IMR-90 (cell line): ENCODE measurements around the gene JADE3. TPM values are rescaled to one million over a fixed set of nuclear protein-coding genes. Genes with fewer than 3 reads are reported as not detected.

Experiments used
- ATAC-seq: fragments of 200-7000 bp; cut with Tn5 transposase; 2 replicates; pipeline ENCODE4 v1.9.1; 2020; ENCODE audit warnings: low read depth, mild to moderate bottlenecking, moderate library complexity
- BruUV-seq: library from RNA; stranded (reverse); fragments of 400-500 nt; replicated peaks from 2 replicates; lab custom pipeline; 2021; lab: Mats Ljungman, UMichigan
- CTCF ChIA-PET: fragments of 300-600 bp; formaldehyde crosslinking; extraction: SDS; loops from one replicate; lab custom pipeline; 2021; ENCODE audit warnings: antibody characterized with exemption; lab: Yijun Ruan, JAX
- POLR2A ChIA-PET: fragments of 300-600 bp; sonication (Branson Sonifier 250); formaldehyde crosslinking; loops from one replicate; lab custom pipeline; 2022; ENCODE audit warnings: antibody characterized with exemption; ENCODE audit not compliant: unreplicated experiment; lab: Charles Lee
- DNase-seq: peaks from one replicate; pipeline ENCODE4 v3.0.0; 2013
- H2AFZ ChIP-seq: replicated peaks from 2 replicates; pipeline ENCODE3; 2013; ENCODE audit warnings: low read length, mild to moderate bottlenecking; ENCODE audit not compliant: poor library complexity
- H2AK5ac ChIP-seq: 2 replicates; pipeline ENCODE4 v1.6.1; 2013; ENCODE audit warnings: low read depth, low read length, inconsistent platforms
- H2AK9ac ChIP-seq: replicated peaks from 2 replicates; pipeline ENCODE3; 2013; ENCODE audit warnings: mild to moderate bottlenecking, low read depth, low read length, moderate library complexity; ENCODE audit not compliant: poor library complexity
- H2BK120ac ChIP-seq: 2 replicates; pipeline ENCODE4 v1.6.1; 2013; ENCODE audit warnings: low read depth, low read length, inconsistent platforms
- H2BK15ac ChIP-seq: 3 replicates; pipeline ENCODE4 v1.6.1; 2013; ENCODE audit warnings: low read depth, low read length, inconsistent platforms
- H2BK20ac ChIP-seq: 2 replicates; pipeline ENCODE4 v1.6.1; 2013; ENCODE audit warnings: low read depth, mild to moderate bottlenecking, inconsistent platforms, low read length, moderate library complexity
- H2BK5ac ChIP-seq: 2 replicates; pipeline ENCODE4 v1.6.1; 2013; ENCODE audit warnings: mild to moderate bottlenecking, low read depth, low read length, inconsistent platforms; ENCODE audit not compliant: poor library complexity, severe bottlenecking
- H3K14ac ChIP-seq: replicated peaks from 2 replicates; pipeline ENCODE4 v1.6.1; 2013; ENCODE audit warnings: low read depth, low read length, inconsistent platforms
- H3K18ac ChIP-seq: 2 replicates; pipeline ENCODE4 v1.6.1; 2013; ENCODE audit warnings: low read depth, low read length, control low read depth
- H3K23ac ChIP-seq: 2 replicates; pipeline ENCODE4 v1.6.1; 2013; ENCODE audit warnings: low read depth, low read length, inconsistent platforms
- H3K27ac ChIP-seq: 2 replicates; pipeline ENCODE4 v1.5.1; 2013; ENCODE audit warnings: mild to moderate bottlenecking, control low read depth, low read length; ENCODE audit not compliant: insufficient read depth
- H3K27me3 ChIP-seq: 2 replicates; pipeline ENCODE4 v1.6.1; 2013; ENCODE audit warnings: low read length; ENCODE audit not compliant: control insufficient read depth, insufficient read depth
- H3K36me3 ChIP-seq: 2 replicates; pipeline ENCODE4 v1.6.1; 2013; ENCODE audit warnings: low read length, mixed read lengths; ENCODE audit not compliant: control insufficient read depth, insufficient read depth
- H3K4ac ChIP-seq: 2 replicates; pipeline ENCODE4 v1.6.1; 2013; ENCODE audit warnings: low read depth, low read length, inconsistent platforms
- H3K4me1 ChIP-seq: 2 replicates; pipeline ENCODE4 v1.6.1; 2013; ENCODE audit warnings: low read length, mixed read lengths; ENCODE audit not compliant: control insufficient read depth, insufficient read depth
- H3K4me2 ChIP-seq: 2 replicates; pipeline ENCODE4 v1.6.1; 2013; ENCODE audit warnings: low read depth, mild to moderate bottlenecking, control low read depth, low read length, moderate library complexity
- H3K4me3 ChIP-seq: 2 replicates; pipeline ENCODE4 v1.5.1; 2013; ENCODE audit warnings: low read depth, mild to moderate bottlenecking, control low read depth, low read length, moderate library complexity; ENCODE audit not compliant: insufficient read depth
- H3K56ac ChIP-seq: 2 replicates; pipeline ENCODE4 v1.6.1; 2013; ENCODE audit warnings: low read length, inconsistent platforms; ENCODE audit not compliant: insufficient read depth; ENCODE audit errors: extremely low read depth
- H3K79me1 ChIP-seq, 2 experiments: 2 replicates each; pipeline ENCODE4 v1.6.1; 2013; ENCODE audit warnings: low read length in 2 of 2, inconsistent platforms in 1 of 2, low read depth in 1 of 2
- H3K9ac ChIP-seq: 2 replicates; pipeline ENCODE4 v1.6.1; 2013; ENCODE audit warnings: low read depth, low read length, control low read depth
- H3K9me1 ChIP-seq: 2 replicates; pipeline ENCODE4 v1.6.1; 2013; ENCODE audit warnings: low read length, inconsistent platforms; ENCODE audit not compliant: insufficient read depth
- H3K9me3 ChIP-seq: 2 replicates; pipeline ENCODE4 v1.6.1; 2013; ENCODE audit warnings: low read length; ENCODE audit not compliant: control insufficient read depth, insufficient read depth
- H4K20me1 ChIP-seq: 2 replicates; pipeline ENCODE4 v1.6.1; 2013; ENCODE audit warnings: low read length, inconsistent platforms; ENCODE audit not compliant: insufficient read depth
- H4K5ac ChIP-seq: 2 replicates; pipeline ENCODE4 v1.6.1; 2013; ENCODE audit warnings: mild to moderate bottlenecking, low read depth, low read length, control low read depth
- H4K8ac ChIP-seq, 2 experiments: 2 replicates each; pipeline ENCODE4 v1.6.1; 2013; ENCODE audit warnings: low read depth in 2 of 2, low read length in 2 of 2, control low read depth in 1 of 2, inconsistent platforms in 1 of 2
- H4K91ac ChIP-seq: 2 replicates; pipeline ENCODE4 v1.6.1; 2013; ENCODE audit warnings: low read depth, low read length, inconsistent platforms; ENCODE audit not compliant: insufficient read depth
- FOS ChIP-seq: fragments of 150-350 bp; IDR thresholded peaks from 2 replicates; pipeline ENCODE4 v1.6.1; 2016; ENCODE audit warnings: low read depth, low read length
- MXI1 ChIP-seq: IDR thresholded peaks from 2 replicates; pipeline ENCODE4 v1.6.1; 2012; ENCODE audit warnings: low read depth, mild to moderate bottlenecking, low read length, moderate library complexity, borderline replicate concordance
- WGBS, 2 experiments: methylation state at CpG; one replicate each; pipeline versions ENCODE4 v1.1.5 to v1.1.7; 2013; ENCODE audit warnings: missing lambda C conversion rate in 2 of 2; ENCODE audit not compliant: insufficient read length in 1 of 2; ENCODE audit errors: extremely low coverage in 2 of 2; 5-methylcytosine and 5-hydroxymethylcytosine counted together
- dilution Hi-C: fragments of 300-500 bp; cut with HindIII; formaldehyde crosslinking; loops from one replicate; pipeline ENCODE4 v1.14.3; 2018; ENCODE audit warnings: low sequenced_read_pairs; ENCODE audit not compliant: unreplicated experiment
- in situ Hi-C: fragments of 300-500 bp; cut with MboI; formaldehyde crosslinking; loops from 3 replicates; pipeline ENCODE4 v1.14.3; 2019; ENCODE audit warnings: low sequenced_read_pairs, inconsistent platforms, mixed read lengths
- intact Hi-C: fragments of 100-400 bp; cut with micrococcal nuclease; formaldehyde crosslinking; loops from 2 replicates; pipeline ENCODE4 v1.10.0; 2022
- polyA plus RNA-seq, 3 experiments: library from polyadenylated mRNA; depleted of rRNA; stranded (reverse); fragments of >200 nt; gene quantifications; 2 replicates each; pipeline ENCODE4 v1.2.3, GENCODE V29; 2012; ENCODE audit warnings: low replicate concordance in 1 of 3
- total RNA-seq: library from RNA; depleted of rRNA; stranded (reverse); fragments of >200 nt; gene quantifications from 2 replicates; pipeline ENCODE4 v1.2.3, GENCODE V29; 2012
- TF ChIP-seq, protein P1 (sequence below): fragments of 150-350 bp; IDR thresholded peaks from 2 replicates; pipeline ENCODE4 v1.6.1; 2016; ENCODE audit warnings: low read depth, mild to moderate bottlenecking, low read length, moderate library complexity, borderline replicate concordance

JADE3 gene
- total and polyA plus RNA-seq, 2 of the 4 experiments (the other 2 are of a cell fraction), result 2.1 to 4.7 TPM

GRCh38 chrX:46965125-46965758 is 53.0 kb downstream of the JADE3 start:
- peak overlapping the region; percentile 7; the same call in 1 of the 2 replicates for H4K91ac ChIP-seq
- no peak overlapping the region for H2AK9ac ChIP-seq
- dilution Hi-C loops (no loop called here), intact Hi-C loops (no loop called here), in situ Hi-C loops (no loop called here)
- H3K27ac ChIP-seq, result peak overlapping the region; percentile 77; the same call in 1 of the 2 replicates
- H4K8ac ChIP-seq, result peak overlapping the region; percentile 4 to 73; a peak in 3 of 4 replicates
- peak overlapping the region; percentile 45 for H2BK120ac ChIP-seq
- no peak overlapping the region for H2AFZ ChIP-seq
- peak overlapping the region; percentile 63; the same call in 1 of the 2 replicates for H2BK20ac ChIP-seq
- peak overlapping the region; percentile 96 for H3K18ac ChIP-seq
- no peak overlapping the region for H3K9ac ChIP-seq
- WGBS, 2 experiments, result no CpG with 5 or more reads among the region's 1 CpG
- H2BK15ac ChIP-seq, result no peak overlapping the region
- peak overlapping the region; percentile 63 for H2BK5ac ChIP-seq
- no TSS peak for BruUV-seq
- H3K9me3 ChIP-seq, result no peaks in the 10 kb centered on the region
- H4K20me1 ChIP-seq, result no peaks in the 10 kb centered on the region
- H3K14ac ChIP-seq, result no peak overlapping the region; the same call in 1 of the 2 replicates
- peak overlapping the region; percentile 94 for H4K5ac ChIP-seq
- H3K4me2 ChIP-seq, result peak overlapping the region; percentile 77
- peaks cover 4% of the 10 kb centered on the region; the same call in 1 of the 2 replicates for H3K4me1 ChIP-seq
- H3K9me1 ChIP-seq, result no peaks in the 10 kb centered on the region
- H3K27me3 ChIP-seq, result peaks cover 3% of the 10 kb centered on the region; the same call in 1 of the 2 replicates
- CTCF ChIA-PET, result no interaction called here
- no peak overlapping the region; the same call in 1 of the 2 replicates for H3K56ac ChIP-seq
- POLR2A ChIA-PET, result no interaction called here
- TF ChIP-seq, protein P1, sequence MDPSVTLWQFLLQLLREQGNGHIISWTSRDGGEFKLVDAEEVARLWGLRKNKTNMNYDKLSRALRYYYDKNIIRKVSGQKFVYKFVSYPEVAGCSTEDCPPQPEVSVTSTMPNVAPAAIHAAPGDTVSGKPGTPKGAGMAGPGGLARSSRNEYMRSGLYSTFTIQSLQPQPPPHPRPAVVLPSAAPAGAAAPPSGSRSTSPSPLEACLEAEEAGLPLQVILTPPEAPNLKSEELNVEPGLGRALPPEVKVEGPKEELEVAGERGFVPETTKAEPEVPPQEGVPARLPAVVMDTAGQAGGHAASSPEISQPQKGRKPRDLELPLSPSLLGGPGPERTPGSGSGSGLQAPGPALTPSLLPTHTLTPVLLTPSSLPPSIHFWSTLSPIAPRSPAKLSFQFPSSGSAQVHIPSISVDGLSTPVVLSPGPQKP, result no peak
- TF ChIP-seq FOS (peak; percentile 55; the same call in 1 of the 2 replicates), MXI1 (no peak)
- peaks cover 3 to 5% of the 10 kb centered on the region in 2 experiments; a peak in 1 of 4 replicates for H3K79me1 ChIP-seq
- H3K4ac ChIP-seq, result peak overlapping the region; percentile 49
- H3K36me3 ChIP-seq, result no peaks in the 10 kb centered on the region
- ATAC-seq (peak; percentile 99), DNase-seq (peak; percentile 73)
- H2AK5ac ChIP-seq, result no peak overlapping the region
- no peak overlapping the region for H3K4me3 ChIP-seq
- H3K23ac ChIP-seq, result no peak overlapping the region; the same call in 1 of the 2 replicates
